H1 (cell line): ENCODE data around the gene PIK3R5. TPM values are rescaled to one million over a fixed set of nuclear protein-coding genes. Genes with fewer than 3 reads are reported as not detected.

ENCODE experiments used
- CTCF ChIA-PET: fragments of 300-600 bp; sonication (Branson Sonifier 250); formaldehyde crosslinking; loops from one replicate; lab custom pipeline; 2021; ENCODE audit not compliant: partially characterized antibody; lab: Charles Lee
- POLR2A ChIA-PET: fragments of 300-600 bp; sonication (Branson Sonifier 250); formaldehyde crosslinking; loops from one replicate; lab custom pipeline; 2021; ENCODE audit warnings: inconsistent platforms; ENCODE audit not compliant: partially characterized antibody; lab: Charles Lee
- DNase-seq, 2 experiments: peaks; one replicate each; pipeline versions ENCODE4 v3.0.0 to v3.0.0-alpha.2; 2010 to 2022; ENCODE audit warnings: low spot score in 2 of 2, low read depth in 1 of 2, mixed read lengths in 1 of 2
- FAIRE-seq: peaks from 2 replicates; lab custom pipeline; 2011; peaks lifted over from hg19 to GRCh38; lab: Jason Lieb, UNC
- H2AFZ ChIP-seq: 2 replicates; pipeline ENCODE4 v1.8.1; 2012; ENCODE audit warnings: low read length, inconsistent platforms
- H2AK5ac ChIP-seq: 2 replicates; pipeline ENCODE4 v1.6.1; 2013; ENCODE audit warnings: low read depth, low read length
- H2BK120ac ChIP-seq: replicated peaks from 2 replicates; pipeline ENCODE3; 2013; ENCODE audit warnings: low read depth, low read length, inconsistent platforms
- H2BK12ac ChIP-seq: 2 replicates; pipeline ENCODE4 v1.6.1; 2013; ENCODE audit warnings: low read depth, low read length
- H2BK15ac ChIP-seq: 2 replicates; pipeline ENCODE4 v1.6.1; 2013; ENCODE audit warnings: low read length
- H2BK20ac ChIP-seq: 2 replicates; pipeline ENCODE4 v1.6.1; 2013; ENCODE audit warnings: low read length
- H2BK5ac ChIP-seq: 2 replicates; pipeline ENCODE4 v1.6.1; 2013; ENCODE audit warnings: low read depth, low read length
- H3K14ac ChIP-seq: 2 replicates; pipeline ENCODE4 v1.6.1; 2013; ENCODE audit warnings: inconsistent platforms; ENCODE audit not compliant: insufficient read length
- H3K18ac ChIP-seq: 2 replicates; pipeline ENCODE4 v1.6.1; 2013; ENCODE audit warnings: low read length; ENCODE audit errors: extremely low read depth
- H3K23ac ChIP-seq: 2 replicates; pipeline ENCODE4 v1.6.1; 2013; ENCODE audit warnings: inconsistent platforms; ENCODE audit not compliant: insufficient read length
- H3K23me2 ChIP-seq: 2 replicates; pipeline ENCODE4 v1.6.1; 2013; ENCODE audit warnings: low read depth, low read length
- H3K27ac ChIP-seq: 2 replicates; pipeline ENCODE4 v1.6.1; 2011; ENCODE audit warnings: low read depth, low read length, inconsistent platforms
- H3K27me3 ChIP-seq, 4 experiments: replicated peaks in 1 of 4; 1 replicate in 1 of 4; 2 replicates in 3 of 4; pipeline versions ENCODE4 v1.6.1 to v1.8.1; 2011 to 2013; ENCODE audit warnings: low read length in 3 of 4, mild to moderate bottlenecking in 3 of 4, inconsistent platforms in 2 of 4, mixed read lengths in 2 of 4, moderate library complexity in 1 of 4; ENCODE audit not compliant: control insufficient read depth in 3 of 4, insufficient read depth in 3 of 4; ENCODE audit errors: extremely low read depth in 1 of 4
- H3K36me3 ChIP-seq, 4 experiments: 2 replicates each; pipeline versions ENCODE4 v1.6.1 to v1.8.1; 2011 to 2013; ENCODE audit warnings: mild to moderate bottlenecking in 4 of 4, low read length in 3 of 4, moderate library complexity in 2 of 4, control low read depth in 1 of 4, inconsistent platforms in 1 of 4; ENCODE audit not compliant: insufficient read depth in 4 of 4, control insufficient read depth in 2 of 4
- H3K4ac ChIP-seq: replicated peaks from 2 replicates; pipeline ENCODE3; 2013; ENCODE audit warnings: low read length, low read depth, mixed read lengths, inconsistent platforms; ENCODE audit not compliant: insufficient read length
- H3K4me1 ChIP-seq, 4 experiments: replicated peaks in 1 of 4; 1 replicate in 1 of 4; 2 replicates in 3 of 4; pipeline versions ENCODE4 v1.6.1 to v1.8.1; 2011 to 2013; ENCODE audit warnings: low read length in 3 of 4, inconsistent platforms in 2 of 4, mixed read lengths in 1 of 4; ENCODE audit not compliant: insufficient read depth in 4 of 4, control insufficient read depth in 3 of 4
- H3K4me2 ChIP-seq, 2 experiments: 2 replicates each; pipeline versions ENCODE4 v1.6.1 to v1.8.1; 2011 to 2013; ENCODE audit warnings: low read depth in 2 of 2, low read length in 2 of 2, control low read depth in 1 of 2, inconsistent platforms in 1 of 2, mild to moderate bottlenecking in 1 of 2; ENCODE audit not compliant: insufficient read depth in 1 of 2
- H3K4me3 ChIP-seq, 4 experiments: fragments of 200-600, 300-600 bp in 1 of 4; sonication (generic), shearing (Covaris generic), sonication (Bioruptor Twin) in 1 of 4; 2 replicates each; pipeline versions ENCODE4 v1.5.1 to v1.8.1; 2011 to 2016; ENCODE audit warnings: low read length in 4 of 4, low read depth in 3 of 4, control low read depth in 2 of 4, inconsistent platforms in 2 of 4, mild to moderate bottlenecking in 2 of 4, mixed read lengths in 1 of 4, moderate library complexity in 1 of 4; ENCODE audit not compliant: insufficient read depth in 2 of 4; ENCODE audit errors: extremely low read depth in 1 of 4
- H3K56ac ChIP-seq: replicated peaks from 2 replicates; pipeline ENCODE3; 2013; ENCODE audit warnings: low read depth, mild to moderate bottlenecking, mixed read lengths, low read length, inconsistent platforms; ENCODE audit not compliant: insufficient read length
- H3K79me1 ChIP-seq: 2 replicates; pipeline ENCODE4 v1.6.1; 2013; ENCODE audit warnings: low read depth, low read length, control low read depth
- H3K79me2 ChIP-seq, 2 experiments: 2 replicates each; pipeline versions ENCODE4 v1.6.1 to v1.8.1; 2012 to 2013; ENCODE audit warnings: low read length in 2 of 2, mild to moderate bottlenecking in 2 of 2, inconsistent platforms in 1 of 2; ENCODE audit not compliant: insufficient read depth in 2 of 2, control insufficient read depth in 1 of 2
- H3K9ac ChIP-seq, 4 experiments: replicated peaks in 1 of 4; 1 replicate in 1 of 4; 2 replicates in 3 of 4; pipeline versions ENCODE4 v1.6.1 to v1.8.1; 2011 to 2013; ENCODE audit warnings: low read depth in 3 of 4, low read length in 3 of 4, control low read depth in 2 of 4, mild to moderate bottlenecking in 2 of 4, moderate library complexity in 2 of 4, inconsistent platforms in 1 of 4; ENCODE audit errors: extremely low read depth in 1 of 4
- H3K9me3 ChIP-seq, 2 experiments: 2 replicates each; pipeline versions ENCODE4 v1.6.1 to v1.8.1; 2012 to 2013; ENCODE audit warnings: mild to moderate bottlenecking in 2 of 2, moderate library complexity in 2 of 2, control low read depth in 1 of 2, inconsistent platforms in 1 of 2, low read depth in 1 of 2, low read length in 1 of 2, mixed read lengths in 1 of 2; ENCODE audit not compliant: insufficient read depth in 2 of 2
- H4K20me1 ChIP-seq, 2 experiments: replicated peaks in 1 of 2; 2 replicates each; pipeline versions ENCODE3 to v1.8.1; 2011 to 2013; ENCODE audit warnings: inconsistent platforms in 2 of 2, low read length in 2 of 2, mild to moderate bottlenecking in 1 of 2; ENCODE audit not compliant: insufficient read depth in 2 of 2, control insufficient read depth in 1 of 2
- H4K5ac ChIP-seq: 2 replicates; pipeline ENCODE4 v1.6.1; 2013; ENCODE audit warnings: low read length, low read depth, mixed read lengths, inconsistent platforms; ENCODE audit not compliant: insufficient read length
- H4K8ac ChIP-seq: 2 replicates; pipeline ENCODE4 v1.8.0; 2013; ENCODE audit warnings: mild to moderate bottlenecking, moderate library complexity, low read length, inconsistent platforms; ENCODE audit not compliant: insufficient read depth; ENCODE audit errors: extremely low read depth
- H4K91ac ChIP-seq: replicated peaks from 2 replicates; pipeline ENCODE3; 2013; ENCODE audit warnings: low read length, mixed read lengths, inconsistent platforms; ENCODE audit not compliant: insufficient read length
- BRCA1 ChIP-seq: IDR thresholded peaks from 2 replicates; pipeline ENCODE4 v1.6.1; 2012; ENCODE audit warnings: low read depth, low read length, improper control_type of control experiment
- EP300 ChIP-seq, 2 experiments: IDR thresholded peaks; 1 replicate in 1 of 2; 2 replicates in 1 of 2; pipeline ENCODE4 v1.6.1; 2011 to 2012; ENCODE audit warnings: low read depth in 2 of 2, low read length in 2 of 2, mild to moderate bottlenecking in 2 of 2, borderline replicate concordance in 1 of 2, inconsistent platforms in 1 of 2, moderate library complexity in 1 of 2
- NANOG ChIP-seq: IDR thresholded peaks from 2 replicates; pipeline ENCODE4 v1.6.1; 2011; ENCODE audit warnings: low read length, low read depth, mild to moderate bottlenecking, inconsistent platforms; ENCODE audit not compliant: insufficient read depth, poor library complexity, severe bottlenecking
- RAD21 ChIP-seq, 2 experiments: IDR thresholded peaks in 1 of 2; conservative IDR thresholded peaks in 1 of 2; 2 replicates each; pipeline ENCODE4 v1.6.1; 2011; ENCODE audit warnings: low read depth in 2 of 2, low read length in 2 of 2, improper control_type of control experiment in 1 of 2, inconsistent platforms in 1 of 2, mild to moderate bottlenecking in 1 of 2, moderate library complexity in 1 of 2
- RFX5 ChIP-seq: IDR thresholded peaks from 2 replicates; pipeline ENCODE4 v1.6.1; 2011; ENCODE audit warnings: low read depth, low read length, improper control_type of control experiment, borderline replicate concordance
- SAP30 ChIP-seq: fragments of 300-600 bp; sonication (generic); IDR thresholded peaks from 2 replicates; pipeline ENCODE4 v1.7.1; 2012; ENCODE audit warnings: low read length, moderate library complexity, mild to moderate bottlenecking, inconsistent platforms; ENCODE audit not compliant: insufficient read depth, insufficient replicate concordance
- SP1 ChIP-seq: IDR thresholded peaks from 2 replicates; pipeline ENCODE4 v1.6.1; 2011; ENCODE audit warnings: low read depth, low read length
- TBP ChIP-seq: IDR thresholded peaks from 2 replicates; pipeline ENCODE4 v1.6.1; 2011; ENCODE audit warnings: low read depth, low read length, improper control_type of control experiment
- TEAD4 ChIP-seq: IDR thresholded peaks from 2 replicates; pipeline ENCODE4 v1.6.1; 2012; ENCODE audit warnings: low read depth, low read length, inconsistent platforms, mixed read lengths
- WGBS, 2 experiments: shearing (Covaris generic) in 1 of 2; methylation state at CpG; one replicate each; pipeline versions ENCODE4 v1.1.6 to v1.1.7; 2013 to 2015; ENCODE audit warnings: low lambda C conversion rate in 2 of 2, mixed read lengths in 2 of 2, inconsistent platforms in 1 of 2, low coverage in 1 of 2, missing lambda C conversion rate in 1 of 2; ENCODE audit not compliant: insufficient replicate concordance in 2 of 2, insufficient coverage in 1 of 2, insufficient read length in 1 of 2; ENCODE audit errors: extremely low coverage in 1 of 2, missing lambda C conversion rate in 1 of 2; 5-methylcytosine and 5-hydroxymethylcytosine counted together
- polyA plus RNA-seq, 7 experiments: library from polyadenylated mRNA; depleted of rRNA in 3 of 7; stranded (reverse) in 5 of 7; unstranded in 2 of 7; fragments of >200 nt in 5 of 7; fragments of 200-250 nt in 2 of 7; gene quantifications; 1 replicate in 5 of 7; 2 replicates in 1 of 7; 4 replicates in 1 of 7; pipeline versions ENCODE4 v1.2.1 to v1.2.3, GENCODE V29; 2011 to 2013; ENCODE audit warnings: missing spikeins in 2 of 7, mixed read lengths in 2 of 7
- total RNA-seq: library from RNA; stranded (reverse); fragmentation: NEBNext Ultra II Directional; extraction: Animal tissue kit (Norgen Biotek cat#: 25700); gene quantifications from 2 replicates; pipeline ENCODE4 v1.2.1, GENCODE V29; 2021

The PIK3R5 gene
- total and polyA plus RNA-seq, 2 of the 8 experiments (the other 6 are each of a cell fraction or from before 2014, with no cell fraction given), result 2.7 to 4.3 TPM

DNA sequence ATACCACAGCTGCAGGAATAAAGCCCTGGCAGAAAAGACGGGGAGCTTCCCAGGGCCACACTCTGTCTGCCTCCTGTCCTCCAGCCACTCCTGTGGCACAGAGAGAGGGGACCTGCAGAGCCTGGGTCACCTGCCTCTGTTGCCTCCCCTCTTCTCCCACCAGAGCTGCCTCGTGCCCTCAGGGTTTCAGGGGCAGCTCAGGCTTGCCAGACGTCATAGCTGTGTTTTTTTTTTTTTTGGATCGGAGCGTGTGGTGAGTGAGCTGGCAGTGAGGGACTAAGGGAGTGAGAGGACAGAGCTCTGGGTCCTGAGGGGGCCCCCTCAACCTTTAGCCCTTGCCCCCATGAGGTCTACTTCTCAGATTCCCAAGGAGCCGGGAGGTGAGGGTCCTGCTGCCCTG is 100.1 kb downstream of the PIK3R5 start:
- no peak for FAIRE-seq
- Histone ChIP-seq H3K4ac (no peak overlapping the region), H2AK5ac (no peak overlapping the region), H2BK20ac (no peak overlapping the region), H3K23me2 (no peaks in the 10 kb centered on the region), H3K56ac (no peak overlapping the region), H3K9ac (no peak overlapping the region), H4K91ac (no peak overlapping the region), H3K4me2 (no peak overlapping the region), H3K36me3 (no peaks in the 10 kb centered on the region), H2BK120ac (no peak overlapping the region), H2BK15ac (no peak overlapping the region), H3K27ac (no peak overlapping the region), H4K8ac (no peak overlapping the region), H3K18ac (no peak overlapping the region), H3K79me1 (no peaks in the 10 kb centered on the region), H2BK5ac (no peak overlapping the region), H3K14ac (no peak overlapping the region), H2BK12ac (no peak overlapping the region), H4K5ac (no peak overlapping the region), H3K4me3 (no peak overlapping the region), H3K9me3 (no peaks in the 10 kb centered on the region), H2AFZ (no peak overlapping the region), H3K79me2 (no peaks in the 10 kb centered on the region), H4K20me1 (no peaks in the 10 kb centered on the region), H3K27me3 (peaks cover 0 to 2% (median 0%) of the 10 kb centered on the region in 4 experiments; a peak in 2 of 7 replicates), H3K4me1 (no peaks in the 10 kb centered on the region; a peak in 1 of 7 replicates), H3K23ac (no peak overlapping the region)
- WGBS, 2 experiments, result 93% methylated on average over 3 of the region's 6 CpGs; no CpG with 5 or more reads in 1 of the 2 experiments
- TF ChIP-seq RFX5 (no peak), SP1 (no peak), NANOG (no peak), EP300 (IDR thresholded peaks at IDR 0.05; ENCODE audit: borderline replicate concordance in 1 of 2, low read depth in 2 of 2, low read length in 2 of 2) (no peak), RAD21 (IDR thresholded peaks at IDR 0.05 in 1 of 2, conservative IDR thresholded peaks at IDR 0.05 in 1 of 2; ENCODE audit: low read depth in 2 of 2, low read length in 2 of 2) (no peak), TBP (no peak), TEAD4 (no peak), BRCA1 (no peak), SAP30 (no peak)
- DNase-seq, result no peak
- CTCF ChIA-PET, result interaction anchor here (0.6 to 2.2 kb wide), 5 partner anchors 9 to 72 kb away, joined by 3 to 7 read pairs (median 4); no protein-coding TSS in a partner anchor
- POLR2A ChIA-PET, result no interaction called here
